ENCODE measurements around the gene NUCKS1.
"Not testable (repeated sequence)": the region's sequence is repeated elsewhere in the genome, so short reads cannot be mapped to it uniquely, and the experiment has no call there.

NUCKS1 gene

DNA sequence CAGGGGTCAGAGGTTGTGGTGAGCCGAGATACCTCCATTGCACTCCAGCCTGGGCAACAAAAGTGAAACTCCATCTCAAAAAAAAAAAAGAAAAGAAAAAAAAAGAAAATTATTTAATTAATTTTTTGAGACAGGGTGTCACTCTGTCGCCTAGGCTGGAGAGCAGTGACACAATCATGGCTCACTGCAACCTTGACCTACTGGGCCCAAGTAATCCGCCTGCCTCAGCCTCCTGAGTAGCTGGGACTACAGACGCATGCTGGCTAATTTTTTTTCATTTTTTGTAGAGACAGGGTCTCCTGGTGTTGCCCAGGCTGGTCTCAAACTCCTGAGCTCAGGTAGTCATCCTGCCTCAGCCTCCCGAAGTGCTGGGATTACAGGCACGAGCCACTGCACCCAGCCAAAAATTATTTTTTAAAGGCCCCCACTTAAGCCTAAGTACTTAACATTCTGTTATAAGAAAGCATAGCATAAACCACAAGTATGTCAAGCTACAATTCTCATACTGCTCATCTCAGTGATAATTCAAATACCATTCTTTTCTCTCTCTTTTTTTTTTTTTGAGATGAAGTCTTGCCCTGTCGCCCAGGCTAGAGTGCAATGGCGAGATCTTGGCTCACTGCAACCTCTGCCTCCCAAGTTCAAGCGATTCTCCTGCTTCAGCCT, 19.9 kb downstream of the NUCKS1 start:
- no peak for DNase-seq (ENCODE audit: low spot score)

DNA sequence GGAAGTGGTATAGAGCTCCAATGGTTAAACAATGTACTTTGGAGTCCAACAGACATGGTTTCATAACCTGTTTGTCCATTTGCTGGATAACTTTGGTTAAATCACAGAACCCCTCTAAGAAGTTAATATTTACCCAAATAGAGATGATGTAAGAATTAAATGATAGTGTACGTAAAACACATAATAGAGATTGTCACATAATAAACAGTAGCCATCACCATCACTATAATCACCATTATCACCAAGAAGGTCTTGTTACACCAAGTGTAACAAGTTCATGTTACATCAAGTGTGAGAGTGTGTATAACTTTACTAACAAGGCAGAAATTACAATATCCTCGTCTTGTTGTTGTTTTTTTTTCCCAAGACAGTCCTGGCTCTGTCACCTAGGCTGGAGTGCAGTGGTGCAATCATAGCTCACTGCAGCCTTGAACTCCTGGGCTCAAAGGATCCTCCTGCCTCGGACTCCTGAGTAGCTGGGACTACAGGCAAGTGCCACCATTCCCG, 23.3 kb downstream of the NUCKS1 start:
- DNase-seq (ENCODE audit: low spot score) = no peak

DNA sequence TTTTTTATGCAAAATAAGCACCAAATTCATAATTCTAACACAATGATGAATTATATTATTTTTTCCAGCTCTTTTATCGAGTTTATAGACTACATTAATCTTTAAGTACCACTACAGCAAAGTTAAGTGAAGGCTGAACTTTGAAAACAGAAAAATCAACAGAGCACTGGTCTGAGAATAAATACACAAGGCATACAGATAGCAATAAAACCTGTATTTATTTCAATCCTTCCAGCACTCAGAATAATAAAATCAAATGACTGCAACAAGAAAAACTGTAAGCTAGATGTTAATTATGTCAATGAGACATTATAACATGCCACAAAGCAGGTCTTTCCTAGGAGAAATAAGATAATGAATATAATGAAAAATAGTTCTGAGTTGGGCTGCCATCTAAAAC, 24.5 kb downstream of the NUCKS1 start:
- DNase-seq (ENCODE audit: low spot score) = no peak

DNA sequence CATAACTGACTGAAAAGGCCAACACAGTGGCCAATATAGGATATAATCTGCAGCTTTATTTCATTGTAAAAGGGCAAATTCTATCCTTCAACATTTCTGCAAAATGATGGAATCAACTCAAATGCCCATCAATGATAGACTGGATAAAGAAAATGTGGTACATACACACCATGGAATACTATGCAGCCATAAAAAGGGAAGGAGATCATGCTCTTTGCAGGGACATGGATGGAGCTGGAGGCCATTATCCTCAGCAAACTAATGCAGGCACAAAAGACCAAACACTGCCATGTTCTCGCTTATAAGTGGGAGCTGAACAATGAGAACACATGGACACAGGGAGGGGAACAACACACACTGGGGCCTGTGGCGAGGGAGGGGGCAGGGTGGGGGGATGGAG, 29.2 kb downstream of the NUCKS1 start:
- not testable (repeated sequence) for DNase-seq (ENCODE audit: low spot score)

DNA sequence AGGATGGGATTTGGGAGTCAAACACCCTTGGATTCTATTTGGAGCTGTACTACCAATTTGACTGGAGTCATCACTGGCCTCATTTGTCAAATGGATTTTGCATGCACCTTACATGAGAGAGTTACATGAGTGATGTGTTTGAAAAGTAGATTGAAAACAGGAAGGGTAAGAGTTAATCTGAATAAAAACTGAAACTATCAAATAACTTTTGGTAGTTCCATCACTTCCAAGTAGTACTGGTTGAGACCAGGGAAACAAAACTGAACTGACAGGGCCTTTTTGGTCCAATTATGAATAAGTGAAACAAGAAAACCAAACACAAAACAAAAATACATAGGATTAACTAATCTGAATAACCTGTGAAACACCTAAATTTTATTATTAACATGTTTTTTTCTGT, 30.2 kb downstream of the NUCKS1 start:
- no peak for DNase-seq (ENCODE audit: low spot score)

DNA sequence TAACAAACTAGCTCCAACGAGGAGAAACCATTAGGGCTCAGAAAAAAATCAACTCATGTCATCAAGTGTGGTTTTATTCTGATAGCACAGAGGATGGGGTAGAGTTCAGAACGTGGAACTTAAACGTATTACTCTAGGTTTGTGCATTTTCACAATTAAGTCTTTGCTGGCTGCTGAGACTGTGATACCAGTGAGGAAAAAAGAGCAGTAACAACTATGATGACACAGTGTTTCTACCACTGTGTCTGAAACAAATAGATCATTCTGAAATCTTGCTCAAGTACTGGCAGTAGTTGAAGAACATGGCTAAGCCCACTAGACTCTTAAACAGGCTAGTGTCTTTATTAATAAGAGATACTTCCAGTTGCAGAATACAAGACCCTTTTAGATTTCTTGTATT, 31.0 kb downstream of the NUCKS1 start:
- DNase-seq (ENCODE audit: low spot score) = no peak

DNA sequence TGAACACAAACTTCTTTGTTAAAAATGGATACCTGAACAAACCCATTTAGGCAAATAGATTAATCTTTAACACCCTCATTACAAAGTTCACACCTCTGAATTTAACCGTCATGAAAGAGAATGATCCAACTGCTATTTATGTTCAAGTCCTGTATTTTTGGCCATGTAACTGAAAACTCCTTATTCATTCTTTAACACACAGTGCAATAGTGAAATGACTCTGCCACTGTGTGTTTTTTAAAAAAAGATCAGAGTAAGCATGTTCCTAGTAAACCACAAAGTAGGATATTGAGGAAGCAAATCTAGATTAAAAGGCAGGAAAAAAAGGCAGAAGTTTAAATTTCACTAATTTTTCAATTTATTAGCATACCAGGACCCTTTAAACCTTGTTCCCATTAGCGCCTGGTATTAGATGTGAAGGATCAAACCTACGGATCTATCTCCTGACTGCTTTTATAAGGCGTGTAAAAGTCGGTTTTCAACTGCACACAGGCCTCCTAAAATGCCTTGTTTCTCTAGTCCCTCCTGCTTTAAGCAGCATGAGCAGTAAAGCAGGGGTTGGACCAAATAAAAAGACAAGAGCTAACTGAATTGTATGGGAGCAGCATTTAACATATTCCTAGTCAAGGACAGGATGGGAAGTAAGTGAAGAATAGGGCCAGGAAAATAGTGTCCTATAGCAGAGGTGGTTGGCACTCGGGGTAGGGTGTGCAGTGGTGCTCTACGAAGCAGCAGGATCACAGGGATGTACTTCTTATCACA, 33.4 kb downstream of the NUCKS1 start:
- no peak for DNase-seq (ENCODE audit: low spot score)

DNA sequence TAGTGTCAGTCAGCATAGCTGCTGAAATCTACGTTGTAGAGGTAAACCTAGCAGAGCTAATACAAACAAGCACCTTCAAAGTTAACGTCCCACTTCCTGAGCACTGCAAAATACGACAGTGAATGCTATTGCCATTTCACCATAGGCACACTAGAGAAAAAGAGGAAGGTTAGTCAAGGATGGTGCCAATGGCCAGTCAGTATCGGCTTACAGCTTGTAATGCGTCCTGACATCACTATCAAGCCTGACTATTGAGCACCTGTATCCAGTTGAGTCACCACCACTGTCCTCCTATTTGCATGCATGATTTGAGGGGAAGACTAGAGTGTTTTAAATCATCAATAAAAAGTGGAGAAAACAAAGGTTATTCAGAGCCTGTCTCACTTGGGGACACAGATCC, 34.4 kb downstream of the NUCKS1 start:
- DNase-seq (ENCODE audit: low spot score) = no peak

DNA sequence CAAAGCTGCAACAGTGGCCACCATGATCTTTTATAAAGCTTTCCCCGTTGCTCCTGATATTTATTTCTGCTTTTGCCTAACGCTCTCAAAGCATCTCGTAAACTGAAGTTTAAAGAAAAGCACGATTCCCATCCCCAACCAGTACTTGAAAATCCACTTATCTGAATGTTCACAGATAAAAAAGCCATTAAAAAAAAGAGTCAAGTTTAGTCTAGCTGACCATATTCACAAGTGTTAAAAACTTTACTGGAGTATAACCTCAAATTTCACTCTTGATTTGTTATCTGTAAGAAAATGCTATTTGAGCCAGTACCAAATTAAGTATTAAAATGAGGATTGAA, 35.1 kb downstream of the NUCKS1 start:
- DNase-seq (ENCODE audit: low spot score) = no peak

DNA sequence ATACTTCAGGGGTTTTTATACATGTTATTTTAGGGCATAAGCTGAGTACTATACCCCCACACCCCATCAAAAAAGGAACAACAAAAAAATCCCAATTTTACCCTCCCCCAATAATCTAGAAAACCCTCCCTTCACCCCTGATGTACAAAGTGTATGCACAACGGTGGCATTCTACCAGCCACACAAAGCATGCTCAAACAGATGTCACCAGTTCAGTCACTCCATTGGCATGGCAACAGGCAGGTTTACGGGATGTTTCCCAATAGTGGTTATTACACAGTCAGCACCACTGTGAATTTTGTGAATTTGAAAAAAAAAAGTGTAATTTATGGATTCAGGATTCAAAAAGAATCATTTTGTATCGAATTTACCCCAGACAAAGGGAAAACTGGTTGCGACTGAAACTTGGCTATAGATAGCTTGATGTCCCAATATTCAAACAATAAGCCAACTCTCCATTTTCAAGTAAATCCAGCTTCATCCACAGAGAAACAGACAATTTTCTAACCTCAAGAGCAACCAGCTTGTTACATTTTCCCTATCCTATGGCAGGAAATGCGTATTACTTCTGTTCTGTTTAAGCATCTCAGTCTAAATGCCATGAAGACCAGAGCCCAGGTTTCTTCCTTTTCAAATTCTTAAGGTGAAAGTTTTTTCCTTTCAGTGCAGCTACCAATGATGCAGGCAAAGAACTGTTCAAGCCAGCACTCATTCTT, 35.6 kb downstream of the NUCKS1 start:
- DNase-seq (ENCODE audit: low spot score) = no peak

DNA sequence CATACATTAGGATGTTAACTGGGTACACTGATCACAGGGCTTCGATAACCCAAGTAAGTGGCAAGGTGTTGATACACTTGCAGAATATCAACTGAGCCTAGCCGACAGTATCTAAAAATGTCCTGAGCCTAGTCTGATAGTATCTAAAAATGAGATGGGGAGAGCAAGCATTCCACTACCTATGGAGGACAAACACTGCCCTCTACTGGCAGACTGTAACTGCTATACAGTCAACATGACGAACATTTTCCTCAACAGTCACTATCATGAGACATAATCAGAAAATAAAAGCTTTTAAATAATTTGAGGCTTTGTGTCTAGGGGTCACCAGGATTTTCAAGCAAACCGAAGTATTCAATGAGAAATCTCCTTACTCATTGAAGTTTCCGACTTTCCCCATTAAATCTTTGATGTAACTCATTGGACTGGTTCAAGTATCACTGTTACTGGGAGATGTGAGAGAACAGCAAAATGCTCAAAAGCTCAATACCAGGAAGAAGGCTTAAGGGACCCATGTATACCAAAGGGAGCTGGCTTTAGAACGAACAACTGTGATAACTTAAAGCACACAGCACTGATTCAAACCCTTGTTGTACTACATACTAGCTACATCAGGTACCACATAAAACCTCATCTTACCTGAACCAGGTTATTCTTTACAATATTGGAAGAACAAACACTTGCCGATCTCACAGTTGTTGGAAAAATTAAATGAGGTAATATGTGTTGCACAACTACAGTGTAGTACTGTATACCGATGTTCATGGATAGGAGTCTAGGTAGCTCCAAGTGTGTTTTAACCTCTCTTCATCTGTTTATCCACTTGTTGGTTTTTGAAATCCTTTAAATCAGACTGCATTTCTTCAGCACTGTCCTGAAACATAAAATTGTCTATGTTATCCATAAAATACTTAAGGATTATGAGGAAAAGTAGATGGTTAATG, 38.6 kb downstream of the NUCKS1 start:
- no peak for DNase-seq (ENCODE audit: low spot score)

DNA sequence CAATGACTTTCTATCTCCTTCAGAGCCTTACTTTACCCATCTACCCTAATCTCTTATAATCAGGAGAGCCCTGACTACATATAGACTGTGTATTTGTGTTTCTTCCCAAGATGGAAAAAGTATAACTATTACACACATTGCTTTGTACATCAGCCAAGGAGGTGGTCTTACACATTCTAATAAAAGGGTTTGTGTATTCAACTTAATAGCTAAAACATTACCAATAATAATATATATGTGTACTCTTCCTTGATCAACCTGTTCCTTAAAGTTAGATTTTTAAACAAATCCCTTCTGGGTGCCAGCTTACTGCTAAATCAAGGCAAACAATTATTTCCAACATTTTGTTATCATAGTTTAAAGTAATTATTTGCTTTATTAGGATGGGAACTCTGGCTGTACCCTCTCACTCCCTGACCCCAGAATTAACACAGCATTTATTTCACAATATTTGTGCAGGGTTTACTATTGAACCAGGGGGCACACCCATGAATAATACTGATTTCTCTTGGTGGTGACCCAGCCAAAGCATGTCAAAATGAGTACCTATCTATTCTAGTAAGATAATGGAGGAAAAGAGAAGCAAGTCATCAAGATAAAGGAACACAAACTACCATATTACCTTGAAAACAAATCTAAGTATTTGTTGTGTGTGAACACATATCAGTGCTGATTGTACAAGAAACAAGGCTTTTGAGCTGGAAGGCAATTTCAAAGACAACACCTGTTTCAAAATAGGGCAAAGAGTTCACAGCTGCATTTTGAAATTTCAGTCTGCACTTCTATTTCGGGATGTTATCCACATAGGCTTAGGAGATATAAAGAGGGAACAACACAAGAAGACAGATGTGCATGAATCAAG, 39.5 kb downstream of the NUCKS1 start:
- DNase-seq (ENCODE audit: low spot score) = no peak

DNA sequence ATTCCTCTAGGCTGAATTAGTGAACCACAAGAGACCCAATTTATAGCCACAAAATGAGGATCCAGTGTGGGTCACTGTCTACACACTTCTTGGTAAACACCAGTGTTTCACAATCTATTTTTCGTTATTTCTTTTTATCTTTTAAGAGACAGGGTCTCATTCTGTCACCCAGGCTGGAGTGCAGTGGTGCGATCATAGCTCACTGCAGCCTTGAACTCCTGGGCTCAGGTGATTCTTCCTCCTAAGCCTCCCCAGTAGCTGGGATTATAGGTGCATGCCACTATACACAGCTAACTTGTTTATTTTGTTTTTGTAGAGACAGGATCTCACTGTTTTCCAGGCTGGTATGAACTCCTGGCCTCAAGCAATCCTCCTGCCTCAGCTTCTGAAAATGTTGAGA, 40.3 kb downstream of the NUCKS1 start:
- no peak for DNase-seq (ENCODE audit: low spot score)

DNA sequence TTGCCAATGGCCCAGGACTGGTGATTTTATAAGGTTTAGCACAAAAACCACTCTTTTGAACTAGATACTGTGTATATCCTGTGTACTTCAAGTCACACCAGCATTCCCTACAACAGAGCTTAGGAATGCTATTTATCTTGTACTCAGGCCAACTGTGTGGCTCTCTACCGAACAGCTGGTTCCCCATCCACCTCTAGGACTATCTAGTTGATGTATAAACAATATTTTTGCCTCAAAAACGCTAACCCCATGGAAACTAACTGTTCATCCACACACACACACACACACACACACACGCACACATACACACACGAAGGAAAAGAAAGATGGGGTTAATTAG, 41.0 kb downstream of the NUCKS1 start:
- DNase-seq (ENCODE audit: low spot score) = no peak

DNA sequence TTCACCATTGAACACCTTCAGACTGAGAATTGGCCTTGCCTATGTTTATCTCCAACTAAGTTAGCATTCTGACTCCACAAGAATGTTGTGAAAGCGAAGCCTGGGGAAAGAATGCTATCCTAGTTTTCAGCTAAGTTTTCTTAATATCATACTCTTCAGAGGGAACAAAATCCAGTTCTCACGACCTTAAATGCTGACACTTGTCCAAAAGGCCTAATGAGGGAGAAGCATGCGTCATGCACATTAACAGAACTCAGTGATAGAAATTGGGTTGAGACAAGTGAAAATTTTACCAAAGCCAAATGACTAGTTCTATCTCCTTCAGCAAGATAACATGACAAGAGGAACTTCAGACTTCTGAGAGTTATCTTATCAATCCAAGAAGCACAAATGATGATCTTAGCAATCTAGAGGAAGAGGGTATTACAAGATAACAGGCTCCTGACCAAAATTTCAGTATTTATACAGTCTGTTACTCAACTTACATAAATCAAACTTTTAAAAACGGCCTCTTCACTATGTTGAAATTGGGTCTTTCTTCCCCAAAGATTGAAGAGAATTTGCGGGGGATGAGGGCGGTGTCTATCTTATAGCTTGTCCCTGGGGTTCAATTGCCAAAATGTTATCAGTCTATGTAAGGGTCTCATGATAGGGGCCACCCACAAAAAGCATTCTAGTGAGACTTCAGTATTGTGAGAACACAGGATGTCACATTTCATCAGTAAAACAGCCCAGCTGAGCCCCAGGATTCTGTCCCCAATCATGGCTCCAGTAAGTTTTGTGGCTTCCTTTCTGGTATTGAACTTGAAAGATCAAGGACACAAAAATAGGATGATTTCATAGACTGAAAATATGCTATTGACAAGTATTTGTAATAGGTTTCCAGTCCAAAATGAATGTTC, 43.1 kb downstream of the NUCKS1 start:
- no peak for DNase-seq (ENCODE audit: low spot score)

DNA sequence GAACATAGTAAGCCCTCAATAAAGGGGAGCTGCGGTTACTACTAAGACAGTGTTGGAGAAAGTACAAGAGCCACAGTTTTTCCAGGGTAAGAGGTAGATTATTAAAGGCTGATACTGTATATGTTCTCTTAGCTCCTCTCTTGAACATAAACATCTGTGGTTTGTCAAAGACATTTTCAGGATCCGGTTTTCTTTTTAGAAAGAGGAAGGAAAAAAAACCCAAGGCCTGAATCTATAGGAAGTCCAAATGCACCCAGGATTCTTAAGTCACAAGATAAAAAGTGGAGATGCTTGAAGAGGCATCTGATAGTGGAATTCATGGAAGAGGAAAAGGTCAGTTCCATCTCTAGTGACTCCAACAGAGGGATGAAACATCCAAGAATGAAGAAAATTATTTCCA, 45.1 kb downstream of the NUCKS1 start:
- DNase-seq (ENCODE audit: low spot score) = no peak

DNA sequence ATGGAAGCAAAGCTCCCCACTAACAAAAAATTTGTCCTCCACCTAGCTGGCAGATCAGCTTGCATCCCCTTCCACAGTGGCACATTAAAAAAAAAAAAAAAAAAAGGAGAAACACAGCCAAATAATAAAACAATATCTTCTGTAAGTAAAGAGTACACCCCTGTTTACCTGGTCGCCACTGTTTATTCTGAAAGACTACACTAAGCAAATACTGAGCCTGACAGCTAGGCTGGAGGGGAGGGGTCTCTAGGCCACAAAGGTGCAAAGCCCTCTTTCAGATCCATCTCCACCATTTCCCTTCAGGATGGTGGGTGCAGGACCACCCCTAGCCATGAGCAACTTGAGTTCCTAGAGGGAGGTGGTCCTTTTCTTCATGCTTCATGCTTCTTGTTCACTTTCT, 46.9 kb downstream of the NUCKS1 start:
- DNase-seq (ENCODE audit: low spot score) = no peak

DNA sequence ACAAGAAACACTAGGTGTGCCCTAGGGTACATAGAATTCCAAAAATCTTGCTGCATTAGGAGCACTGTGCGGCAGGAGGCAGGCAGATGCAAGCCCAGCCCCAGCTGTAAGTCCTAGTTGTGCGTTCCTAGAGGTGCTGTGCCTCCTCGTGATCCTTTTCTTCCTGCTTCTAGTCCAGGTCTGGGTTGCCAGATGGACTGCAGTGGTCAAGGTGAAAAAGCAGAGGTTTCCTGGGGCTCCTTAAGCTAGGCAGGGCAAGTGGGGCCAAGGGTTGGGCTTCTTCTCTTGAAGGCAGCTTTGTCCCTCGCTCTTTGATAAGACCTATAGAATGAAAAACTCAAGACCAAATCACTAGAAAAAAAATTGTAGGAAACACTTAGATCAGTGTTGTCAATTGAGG, 48.1 kb downstream of the NUCKS1 start:
- DNase-seq (ENCODE audit: low spot score) = no peak

DNA sequence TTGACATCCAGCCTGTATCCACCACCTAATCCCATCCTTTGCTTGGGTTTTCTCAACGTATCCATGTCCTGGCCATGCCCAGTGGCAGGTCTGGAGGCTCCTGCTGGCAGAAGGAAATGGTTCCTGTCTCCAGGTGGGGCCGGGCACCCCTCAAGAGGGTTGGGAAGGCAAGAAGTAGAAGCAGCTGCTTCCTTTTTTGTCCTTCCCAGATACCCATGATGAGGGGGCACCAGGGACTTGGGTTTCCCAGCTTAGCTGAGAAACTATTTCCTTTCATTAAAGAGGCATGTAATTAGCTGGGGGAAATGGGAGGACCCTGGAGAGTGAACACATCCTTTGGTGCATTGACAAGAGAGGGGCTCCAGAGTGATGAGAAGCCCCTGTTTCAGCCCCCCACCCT, 48.6 kb downstream of the NUCKS1 start:
- DNase-seq (ENCODE audit: low spot score) = no peak

DNA sequence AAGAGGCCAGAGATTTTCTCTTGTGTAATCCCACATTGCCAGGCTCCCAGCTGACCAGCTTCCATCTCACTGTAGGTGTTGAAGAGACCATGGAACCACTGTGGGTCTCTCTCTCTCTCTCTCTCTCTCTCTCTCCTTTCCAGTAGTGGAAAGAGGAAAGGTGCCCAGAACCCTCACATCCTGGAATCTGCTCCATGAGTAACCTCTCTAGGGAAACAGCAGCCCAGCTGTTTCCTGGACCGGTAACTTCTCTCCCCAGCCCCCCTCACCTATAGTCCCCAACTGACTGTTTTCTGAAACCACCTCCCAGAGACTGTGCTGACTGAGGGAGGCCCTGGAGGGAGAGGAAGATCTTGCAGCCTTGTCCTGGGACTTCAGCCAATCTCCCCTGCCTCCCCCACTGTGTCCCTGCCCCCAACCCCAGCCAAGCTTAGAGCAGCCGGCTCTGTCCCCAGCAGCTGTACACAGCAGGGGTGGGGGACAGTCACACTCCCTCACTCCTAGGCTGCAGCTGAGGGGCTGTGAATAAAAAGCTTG, 49.0 kb downstream of the NUCKS1 start:
- DNase-seq (ENCODE audit: low spot score) = no peak
